DMS153 (cell line): ENCODE measurements around the gene NINJ1.
"Not testable (repeated sequence)": the region's sequence is repeated elsewhere in the genome, so short reads cannot be mapped to it uniquely, and the experiment has no call there.

Experiments
- DNase-seq: peaks from one replicate; lab custom pipeline; 2025; lab: John Stamatoyannopoulos, UW

Gene NINJ1

GRCh38 chr9:93118863-93119702 is 15.0 kb downstream of the NINJ1 start:
- no peak for DNase-seq

- DNase-seq, result no peak
Measured at GRCh38 chr9:93117924-93118862, 15.9 kb downstream of the NINJ1 start.

GRCh38 chr9:93117521-93117920 is 16.5 kb downstream of the NINJ1 start:
- DNase-seq, result not testable (repeated sequence)

GRCh38 chr9:93116072-93116961 is 17.7 kb downstream of the NINJ1 start:
- no peak for DNase-seq

- DNase-seq, result no peak
Measured at GRCh38 chr9:93115486-93116071, 18.5 kb downstream of the NINJ1 start.

GRCh38 chr9:93114984-93115335 is 19.1 kb downstream of the NINJ1 start:
- no peak for DNase-seq

- no peak for DNase-seq
Measured at GRCh38 chr9:93114169-93114983, 19.7 kb downstream of the NINJ1 start.

DNA sequence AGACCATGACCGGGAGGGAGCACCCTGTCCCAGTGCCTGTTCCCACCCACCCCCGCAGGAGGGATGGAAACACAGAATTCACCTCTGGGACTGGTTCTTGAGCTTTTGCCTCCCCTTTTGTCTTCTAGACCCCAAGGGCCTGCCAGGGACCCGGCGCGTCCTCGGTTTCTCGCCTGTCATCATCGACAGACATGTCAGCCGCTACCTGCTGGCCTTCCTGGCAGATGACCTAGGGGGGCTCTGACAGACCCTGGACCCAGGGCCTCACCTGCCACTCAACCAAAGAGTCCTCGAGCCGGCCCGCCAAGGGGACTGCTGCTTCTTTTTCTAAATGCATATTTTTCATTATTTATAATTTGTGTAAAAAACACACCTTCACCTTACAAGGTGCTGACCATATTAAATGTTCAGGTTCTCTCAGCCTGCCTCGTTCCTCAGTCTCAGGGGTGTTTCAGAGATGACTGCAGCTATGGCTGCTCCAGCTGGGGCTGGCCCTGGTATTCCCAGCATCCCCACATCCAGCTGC is 21.1 kb downstream of the NINJ1 start:
- DNase-seq, result no peak

- DNase-seq, result no peak
Measured at GRCh38 chr9:93112116-93112863, 21.8 kb downstream of the NINJ1 start.

DNA sequence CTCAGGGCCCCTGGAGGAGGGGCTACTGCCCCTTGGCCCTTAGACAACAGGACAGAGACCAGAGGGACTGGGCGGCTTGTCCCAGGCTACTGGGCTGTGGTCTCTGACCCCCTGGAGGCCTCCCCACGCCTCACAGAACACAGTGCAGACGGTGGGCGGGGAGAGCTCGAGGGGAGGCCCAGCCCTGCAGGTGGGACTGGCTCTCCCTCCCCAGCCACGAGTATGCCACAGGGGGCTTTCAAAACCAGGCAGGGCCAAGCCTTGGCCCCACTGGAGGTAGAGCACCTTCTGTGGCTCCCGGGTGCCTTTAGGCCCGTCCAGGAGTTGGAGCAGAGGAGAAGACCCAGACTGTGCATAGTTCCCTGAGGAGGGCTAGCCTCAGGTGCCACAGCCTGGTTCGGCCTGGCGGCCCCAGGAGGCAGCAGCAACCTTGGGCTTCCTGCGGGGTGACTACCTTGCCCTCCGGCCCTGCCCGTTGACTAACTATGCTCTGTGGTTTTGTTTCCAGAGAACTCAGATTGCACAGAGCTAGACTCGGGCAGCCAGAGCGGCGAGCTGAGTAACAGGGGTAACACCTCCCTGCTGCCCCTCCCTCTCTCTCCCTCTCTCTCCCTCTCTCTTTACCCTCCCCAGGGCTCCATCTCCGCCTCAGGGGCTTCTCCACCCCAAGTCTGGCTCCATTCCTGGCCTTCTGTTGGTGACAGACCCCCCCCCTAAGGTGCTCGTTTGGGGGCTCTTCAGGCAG is 22.5 kb downstream of the NINJ1 start:
- no peak for DNase-seq

DNA sequence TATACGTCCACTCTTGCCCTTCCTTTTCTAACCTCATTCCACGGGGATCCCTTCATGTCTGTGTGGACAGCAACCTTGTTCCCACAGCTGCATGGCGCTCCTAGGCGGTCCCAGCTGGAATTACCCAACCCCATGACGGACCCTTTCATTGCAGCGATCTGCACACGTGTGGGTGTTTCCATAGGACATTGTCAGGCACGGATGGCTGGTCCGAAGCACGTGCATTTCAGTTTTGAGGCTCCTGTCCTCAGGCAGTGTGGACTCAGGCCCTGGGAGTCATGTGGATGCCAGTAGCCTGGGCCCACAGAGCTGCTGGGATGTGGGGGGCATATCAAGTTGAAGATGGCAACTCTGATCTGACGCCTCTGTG is 23.1 kb downstream of the NINJ1 start:
- DNase-seq, result no peak

- no peak for DNase-seq
Measured at GRCh38 chr9:93110311-93110855, 23.7 kb downstream of the NINJ1 start.

- no peak for DNase-seq
Measured at GRCh38 chr9:93108291-93109041, 25.6 kb downstream of the NINJ1 start.

DNA sequence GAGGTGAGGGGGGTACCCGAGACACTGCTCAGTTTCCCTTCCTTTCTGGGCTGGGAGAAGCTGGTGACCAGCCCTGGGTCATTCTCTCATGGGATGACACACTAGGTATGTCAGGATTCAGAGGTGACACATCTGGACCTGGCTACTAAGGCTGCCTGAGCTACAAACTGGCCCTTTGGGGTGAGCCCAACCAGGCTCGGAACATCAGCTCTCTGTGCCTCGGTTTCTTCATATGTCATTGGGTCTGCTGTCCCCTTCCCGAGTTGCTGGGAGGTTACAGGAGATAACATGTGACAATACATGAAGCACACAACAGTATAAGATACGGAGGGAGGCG is 26.3 kb downstream of the NINJ1 start:
- DNase-seq, result no peak

DNA sequence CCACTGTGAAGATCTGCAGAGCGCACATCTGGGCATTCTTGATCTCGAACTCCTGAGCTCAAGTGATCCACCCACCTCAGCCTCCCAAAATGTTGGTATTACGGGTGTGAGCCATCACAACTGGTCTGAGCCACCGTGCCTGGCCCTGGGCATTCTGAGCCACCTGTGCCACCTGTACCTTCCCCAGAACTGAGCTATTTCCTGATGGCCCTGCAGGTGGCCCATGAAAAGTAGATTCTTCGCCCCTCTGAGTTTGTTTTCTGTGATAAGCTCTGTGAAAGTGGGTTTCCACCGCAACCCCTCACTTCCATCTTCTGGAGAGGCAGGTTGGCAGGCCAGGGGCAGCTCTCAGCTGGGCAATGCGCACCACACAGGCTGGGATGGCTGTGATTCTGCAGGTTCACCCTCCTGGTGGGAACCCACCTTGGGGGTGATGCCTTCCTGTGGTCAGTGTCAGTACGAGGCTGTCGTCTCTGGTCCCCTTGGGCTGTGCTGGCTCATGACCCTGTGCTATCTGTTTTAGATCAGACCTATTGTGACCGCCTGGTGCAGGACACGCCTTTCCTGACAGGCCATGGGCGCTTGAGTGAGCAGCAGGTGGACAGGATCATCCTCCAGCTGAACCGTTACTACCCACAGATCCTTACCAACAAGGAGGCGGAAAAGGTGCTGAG is 26.8 kb downstream of the NINJ1 start:
- no peak for DNase-seq

- DNase-seq, result no peak
Measured at GRCh38 chr9:93105620-93106019, 28.4 kb downstream of the NINJ1 start.

DNA sequence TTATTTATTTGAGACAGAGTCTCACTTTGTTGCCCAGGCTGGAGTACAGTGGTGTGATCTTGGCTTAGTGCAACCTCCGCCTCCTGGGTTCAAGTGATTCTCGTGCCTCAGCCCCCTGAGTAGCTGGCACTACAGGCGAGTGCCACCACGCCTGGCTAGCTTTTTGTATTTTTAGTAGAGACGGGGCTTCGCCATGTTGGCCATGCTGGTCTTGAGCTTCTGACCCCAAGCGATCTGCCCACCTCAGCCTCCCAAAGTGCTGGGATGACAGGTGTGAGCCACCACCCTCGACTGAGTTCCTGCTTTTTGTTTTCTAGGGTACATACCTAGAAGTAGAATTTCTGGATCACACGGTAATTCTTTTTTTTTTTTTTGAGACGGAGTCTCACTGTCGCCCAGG is 33.0 kb downstream of the NINJ1 start:
- not testable (repeated sequence) for DNase-seq

GRCh38 chr9:93100276-93100636 is 33.8 kb downstream of the NINJ1 start:
- DNase-seq, result no peak
